Measurements from ENCODE around the gene STAT5B. TPM values are rescaled to one million over a fixed set of nuclear protein-coding genes. Genes with fewer than 3 reads are reported as not detected.
"Not testable (repeated sequence)": the region's sequence is repeated elsewhere in the genome, so short reads cannot be mapped to it uniquely, and the experiment has no call there.

Gene STAT5B
- polyA plus RNA-seq, 3 donors from 2014 or later, result 33.9 to 58.3 (median 37.8) TPM

DNA sequence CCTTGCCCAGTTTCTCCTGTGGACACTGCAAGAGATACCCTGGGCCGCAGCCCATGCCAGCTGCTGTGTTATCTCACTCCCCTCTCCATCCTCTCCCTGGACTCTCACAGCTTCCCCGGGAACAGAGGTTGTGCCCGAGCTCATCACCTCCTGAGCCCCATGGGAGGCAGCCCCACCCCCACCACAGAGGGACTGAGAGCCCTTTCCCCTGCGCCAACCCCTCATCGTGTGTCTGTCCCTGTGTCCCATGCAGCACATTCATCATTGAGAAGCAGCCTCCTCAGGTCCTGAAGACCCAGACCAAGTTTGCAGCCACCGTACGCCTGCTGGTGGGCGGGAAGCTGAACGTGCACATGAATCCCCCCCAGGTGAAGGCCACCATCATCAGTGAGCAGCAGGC lies 24.8 kb upstream of the STAT5B start:
- Mint-ChIP-seq H3K4me3 (no peak overlapping the region), H3K27me3 (ENCODE audit: low read depth in 3 of 3) (peaks cover 2 to 7% (median 2%) of the 10 kb centered on the region in 3 donors), H3K4me1 (no peaks in the 10 kb centered on the region), H3K27ac (no peak overlapping the region), H3K36me3 (peaks cover 10 to 34% (median 20%) of the 10 kb centered on the region in 3 donors), H3K9me3 (no peaks in the 10 kb centered on the region)
- no peak for DNase-seq

DNA sequence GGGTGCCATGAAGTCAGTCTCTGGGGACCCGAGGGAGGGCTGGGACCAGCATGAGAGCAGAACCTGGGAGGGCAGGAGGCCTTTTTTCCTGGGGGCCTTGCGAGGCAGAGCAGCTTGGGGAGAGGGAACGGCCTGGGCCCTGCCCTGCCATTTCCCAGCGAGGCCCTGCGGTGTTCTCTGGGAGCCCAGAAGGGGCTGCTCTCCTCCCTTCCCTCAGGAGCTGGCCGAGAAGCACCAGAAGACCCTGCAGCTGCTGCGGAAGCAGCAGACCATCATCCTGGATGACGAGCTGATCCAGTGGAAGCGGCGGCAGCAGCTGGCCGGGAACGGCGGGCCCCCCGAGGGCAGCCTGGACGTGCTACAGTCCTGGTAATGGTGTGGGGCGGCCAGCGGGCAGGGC lies 23.7 kb upstream of the STAT5B start:
- peaks cover 17 to 42% (median 22%) of the 10 kb centered on the region in 3 donors for H3K36me3 Mint-ChIP-seq
- not testable (repeated sequence) for H3K4me1 Mint-ChIP-seq; H3K4me3 Mint-ChIP-seq; H3K9me3 Mint-ChIP-seq; H3K27me3 Mint-ChIP-seq (ENCODE audit: low read depth in 3 of 3); H3K27ac Mint-ChIP-seq; DNase-seq

DNA sequence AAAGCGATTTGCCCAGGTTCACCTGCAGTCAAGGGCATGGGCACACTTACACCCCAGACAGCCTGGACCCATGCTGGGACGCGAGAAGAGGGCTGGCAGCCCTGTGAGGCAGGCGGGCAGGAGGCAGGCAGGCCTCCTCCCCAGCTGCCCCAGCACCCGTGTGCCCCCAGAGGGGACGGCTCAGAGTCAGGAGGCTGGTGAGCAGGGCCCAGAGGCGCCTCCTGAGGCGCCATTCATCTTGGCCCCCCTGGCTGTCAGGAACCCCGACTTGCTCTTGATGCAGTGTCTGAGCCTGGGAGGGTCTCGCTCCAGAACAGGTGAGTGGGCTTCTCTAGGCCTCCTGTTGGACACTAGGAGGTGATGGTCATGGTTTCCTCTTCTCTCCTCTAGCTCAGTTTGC lies 23.2 kb upstream of the STAT5B start:
- H3K4me1 Mint-ChIP-seq; H3K27me3 Mint-ChIP-seq (ENCODE audit: low read depth in 3 of 3); H3K4me3 Mint-ChIP-seq; DNase-seq; H3K9me3 Mint-ChIP-seq; H3K27ac Mint-ChIP-seq: not testable (repeated sequence)
- H3K36me3 Mint-ChIP-seq, result peaks cover 17 to 40% (median 22%) of the 10 kb centered on the region in 3 donors

DNA sequence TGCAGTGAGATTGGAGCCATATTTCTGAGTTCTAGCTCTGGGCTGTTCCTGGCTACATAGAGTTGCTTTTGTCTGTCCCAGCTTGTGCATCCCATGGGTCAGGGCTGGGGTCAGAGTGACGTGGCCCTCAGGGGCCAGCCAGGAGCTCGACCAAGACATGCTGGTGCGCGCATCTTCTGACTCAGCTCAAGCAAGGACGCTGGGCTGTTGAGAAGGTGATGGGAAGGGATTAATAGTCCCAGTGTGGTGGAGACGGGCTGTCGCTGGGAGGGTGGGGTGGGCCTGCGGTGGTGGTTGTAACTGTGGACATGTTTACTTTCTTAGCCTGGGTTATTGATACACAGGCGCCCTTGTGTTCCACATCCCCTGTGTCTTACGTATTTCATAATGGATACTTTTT lies 21.6 kb upstream of the STAT5B start:
- not testable (repeated sequence) for DNase-seq; H3K27me3 Mint-ChIP-seq (ENCODE audit: low read depth in 3 of 3); H3K4me3 Mint-ChIP-seq; H3K9me3 Mint-ChIP-seq; H3K27ac Mint-ChIP-seq; H3K4me1 Mint-ChIP-seq
- H3K36me3 Mint-ChIP-seq, result peaks cover 10 to 35% (median 15%) of the 10 kb centered on the region in 3 donors

DNA sequence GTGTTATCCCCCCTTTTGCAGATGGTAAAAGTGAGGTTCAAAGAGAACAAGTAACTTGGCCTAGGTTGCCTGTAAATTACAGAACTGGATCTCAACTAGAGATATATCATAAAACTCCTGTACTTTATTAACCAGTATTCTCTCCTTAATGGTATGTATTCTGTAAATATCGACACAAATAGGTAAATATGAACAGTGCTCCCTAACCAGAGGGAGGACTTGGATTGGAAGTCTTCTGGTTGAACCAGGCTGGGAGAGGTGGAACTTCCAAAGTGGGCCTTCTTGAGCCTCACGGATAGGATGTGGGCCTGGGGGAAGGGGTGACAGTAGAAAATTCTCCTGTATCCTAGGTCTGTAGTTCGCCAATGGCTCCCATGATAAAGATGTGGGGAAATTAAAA lies 19.8 kb upstream of the STAT5B start:
- H3K4me3 Mint-ChIP-seq, result no peak overlapping the region
- H3K36me3 Mint-ChIP-seq, result peaks cover 4 to 25% (median 6%) of the 10 kb centered on the region in 3 donors
- H3K9me3 Mint-ChIP-seq, result no peaks in the 10 kb centered on the region
- H3K27me3 Mint-ChIP-seq (ENCODE audit: low read depth in 3 of 3), result no peaks in the 10 kb centered on the region
- DNase-seq, result no peak
- peaks cover 5 to 17% of the 10 kb centered on the region in 2 donors for H3K4me1 Mint-ChIP-seq
- no peak overlapping the region for H3K27ac Mint-ChIP-seq

- H3K9me3 Mint-ChIP-seq, result no peaks in the 10 kb centered on the region
- peak overlapping the region in 1 of 6 donors; percentile 84 for H3K27ac Mint-ChIP-seq
- peaks cover 4 to 22% (median 6%) of the 10 kb centered on the region in 3 donors for H3K36me3 Mint-ChIP-seq
- no peaks in the 10 kb centered on the region for H3K27me3 Mint-ChIP-seq (ENCODE audit: low read depth in 3 of 3)
- H3K4me3 Mint-ChIP-seq, result no peak overlapping the region
- peaks cover 14 to 29% of the 10 kb centered on the region in 2 donors for H3K4me1 Mint-ChIP-seq
- DNase-seq, result no peak
These were observed 18.5 kb upstream of the STAT5B start for GRCh38 chr17:42294469-42295398.

DNA sequence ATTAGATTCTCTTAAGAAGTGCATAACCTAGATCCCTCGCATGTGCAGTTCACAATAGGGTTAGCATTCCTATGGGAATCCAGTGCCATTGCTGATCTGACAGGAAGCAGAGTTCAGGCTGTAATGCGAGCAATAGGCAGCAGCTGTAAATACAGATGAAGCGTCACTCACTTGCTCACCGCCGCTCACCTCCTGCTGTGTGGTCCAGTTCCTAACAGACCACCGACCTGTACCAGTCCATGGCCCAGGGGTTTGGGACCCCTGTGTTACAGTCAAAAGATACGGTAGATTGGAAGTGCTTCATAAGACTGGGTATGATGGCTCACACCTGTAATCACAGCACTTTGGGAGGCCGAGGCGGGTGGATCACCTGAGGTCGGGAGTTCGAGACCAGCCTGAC lies 14.9 kb upstream of the STAT5B start:
- peak overlapping the region in 3 of 6 donors; percentile 16 to 54 (median 22) for H3K27ac Mint-ChIP-seq
- no peak overlapping the region for H3K4me3 Mint-ChIP-seq
- H3K36me3 Mint-ChIP-seq, result peaks cover 4 to 21% (median 6%) of the 10 kb centered on the region in 3 donors
- H3K9me3 Mint-ChIP-seq, result no peaks in the 10 kb centered on the region
- peaks cover 1 to 2% (median 2%) of the 10 kb centered on the region in 3 donors for H3K27me3 Mint-ChIP-seq (ENCODE audit: low read depth in 3 of 3)
- H3K4me1 Mint-ChIP-seq, result peaks cover 38 to 58% of the 10 kb centered on the region in 2 donors
- DNase-seq, result no peak

- no peak for DNase-seq
- peaks cover 40 to 59% of the 10 kb centered on the region in 2 donors for H3K4me1 Mint-ChIP-seq
- H3K27ac Mint-ChIP-seq, result peak overlapping the region; percentile 13 to 91 (median 82)
- peak overlapping the region in 4 of 5 donors; percentile 3 to 20 (median 12) for H3K4me3 Mint-ChIP-seq
- H3K27me3 Mint-ChIP-seq (ENCODE audit: low read depth in 3 of 3), result peaks cover 1 to 2% (median 2%) of the 10 kb centered on the region in 3 donors
- peaks cover 3 to 16% (median 5%) of the 10 kb centered on the region in 3 donors for H3K36me3 Mint-ChIP-seq
- H3K9me3 Mint-ChIP-seq, result no peaks in the 10 kb centered on the region
These were observed 14.4 kb upstream of the STAT5B start for GRCh38 chr17:42290577-42290976.

DNA sequence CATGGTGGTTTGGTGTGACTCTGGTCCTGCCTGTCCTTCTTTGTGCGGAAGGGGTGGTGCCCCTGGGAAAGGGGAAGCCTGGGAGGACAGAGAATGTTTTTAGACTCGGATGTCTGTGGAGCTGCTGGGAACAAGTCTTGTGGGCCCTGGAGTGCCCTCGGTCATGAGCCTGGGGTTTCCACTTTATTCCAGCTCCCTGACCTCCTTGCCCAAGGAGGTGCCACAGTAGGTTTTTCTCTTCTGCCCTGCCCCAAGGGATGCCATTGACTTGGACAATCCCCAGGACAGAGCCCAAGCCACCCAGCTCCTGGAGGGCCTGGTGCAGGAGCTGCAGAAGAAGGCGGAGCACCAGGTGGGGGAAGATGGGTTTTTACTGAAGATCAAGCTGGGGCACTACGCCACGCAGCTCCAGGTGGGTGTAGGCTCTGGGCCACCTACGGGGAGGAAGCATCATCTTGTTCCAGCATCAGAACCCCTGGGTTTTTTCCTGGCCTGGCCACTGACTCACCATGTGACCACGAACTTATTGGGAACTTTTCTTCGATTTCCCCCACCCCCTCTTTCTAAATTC lies 13.5 kb upstream of the STAT5B start:
- peaks cover 0 to 8% (median 0%) of the 10 kb centered on the region in 3 donors for H3K36me3 Mint-ChIP-seq
- no peak for DNase-seq
- H3K4me1 Mint-ChIP-seq, result peaks cover 40 to 59% of the 10 kb centered on the region in 2 donors
- no peaks in the 10 kb centered on the region for H3K9me3 Mint-ChIP-seq
- peak overlapping the region; percentile 68 to 88 (median 85) for H3K4me3 Mint-ChIP-seq
- peak overlapping the region; percentile 54 to 91 (median 84) for H3K27ac Mint-ChIP-seq
- peaks cover 1 to 2% (median 2%) of the 10 kb centered on the region in 3 donors for H3K27me3 Mint-ChIP-seq (ENCODE audit: low read depth in 3 of 3)

GRCh38 chr17:42288803-42289610 lies 12.8 kb upstream of the STAT5B start:
- peaks cover 40 to 59% of the 10 kb centered on the region in 2 donors for H3K4me1 Mint-ChIP-seq
- DNase-seq, result peak; percentile 52 to 61 (median 56)

DNA sequence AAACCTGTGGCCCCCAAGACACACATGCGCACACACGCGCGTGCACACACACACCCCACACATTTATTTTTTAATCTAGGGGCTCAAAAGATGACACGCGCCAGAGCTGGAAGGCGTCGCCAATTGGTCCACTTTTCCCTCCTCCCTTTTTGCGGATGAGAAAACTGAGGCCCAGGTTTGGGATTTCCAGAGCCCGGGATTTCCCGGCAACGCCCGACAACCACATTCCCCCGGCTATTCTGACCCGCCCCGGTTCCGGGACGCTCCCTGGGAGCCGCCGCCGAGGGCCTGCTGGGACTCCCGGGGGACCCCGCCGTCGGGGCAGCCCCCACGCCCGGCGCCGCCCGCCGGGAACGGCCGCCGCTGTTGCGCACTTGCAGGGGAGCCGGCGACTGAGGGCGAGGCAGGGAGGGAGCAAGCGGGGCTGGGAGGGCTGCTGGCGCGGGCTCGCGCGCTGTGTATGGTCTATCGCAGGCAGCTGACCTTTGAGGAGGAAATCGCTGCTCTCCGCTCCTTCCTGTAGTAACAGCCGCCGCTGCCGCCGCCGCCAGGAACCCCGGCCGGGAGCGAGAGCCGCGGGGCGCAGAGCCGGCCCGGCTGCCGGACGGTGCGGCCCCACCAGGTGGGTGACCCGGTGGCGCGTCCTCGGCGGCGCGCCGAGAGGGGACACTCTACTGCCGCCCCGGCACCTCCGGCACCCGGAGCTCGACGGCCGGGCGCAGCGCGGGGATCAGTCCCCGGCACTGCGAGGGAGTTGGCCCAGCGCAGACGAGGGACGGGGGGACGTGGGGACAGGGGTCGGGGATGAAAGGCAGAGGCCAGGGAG lies 12.0 kb upstream of the STAT5B start, which contains the start of gene STAT5A:
Gene STAT5A (plus strand): TSS at position 522 of the 826 bp plus-strand sequence. CDS start 914 bp downstream, outside the sequence.
- Mint-ChIP-seq H3K4me1 (peaks cover 40 to 54% of the 10 kb centered on the region in 2 donors), H3K27ac (peak within 1 kb of the TSS; percentile 91 to 96 (median 94)), H3K27me3 (ENCODE audit: low read depth in 3 of 3) (peaks cover 1 to 2% (median 2%) of the 10 kb centered on the region in 3 donors), H3K4me3 (peak within 1 kb of the TSS; percentile 87 to 92 (median 88)), H3K36me3 (peaks cover 0 to 4% (median 0%) of the 10 kb centered on the region in 3 donors), H3K9me3 (no peaks in the 10 kb centered on the region)
- DNase-seq, result peak; percentile 84 to 85 (median 85)

More at GRCh38 chr17:42288803-42289610, 12.8 kb upstream of the STAT5B start:
- peak overlapping the region; percentile 54 to 91 (median 86) for H3K27ac Mint-ChIP-seq
- H3K36me3 Mint-ChIP-seq, result peaks cover 0 to 8% (median 0%) of the 10 kb centered on the region in 3 donors
- no peaks in the 10 kb centered on the region for H3K9me3 Mint-ChIP-seq
- peaks cover 1 to 2% (median 2%) of the 10 kb centered on the region in 3 donors for H3K27me3 Mint-ChIP-seq (ENCODE audit: low read depth in 3 of 3)
- H3K4me3 Mint-ChIP-seq, result peak overlapping the region; percentile 80 to 88 (median 87)

GRCh38 chr17:42287305-42287976 lies 11.2 kb upstream of the STAT5B start:
- peak overlapping the region; percentile 86 to 92 (median 88) for H3K4me3 Mint-ChIP-seq
- no peaks in the 10 kb centered on the region for H3K9me3 Mint-ChIP-seq
- H3K27ac Mint-ChIP-seq, result peak overlapping the region; percentile 89 to 96 (median 94)
- H3K36me3 Mint-ChIP-seq, result peaks cover 0 to 4% (median 0%) of the 10 kb centered on the region in 3 donors
- peak; percentile 31 to 60 (median 41) for DNase-seq
- H3K27me3 Mint-ChIP-seq (ENCODE audit: low read depth in 3 of 3), result peaks cover 1 to 2% (median 2%) of the 10 kb centered on the region in 3 donors
- peaks cover 40 to 54% of the 10 kb centered on the region in 2 donors for H3K4me1 Mint-ChIP-seq

Data from immature natural killer cell (primary cell).